HG03565 (cell line): ENCODE results near the gene TECPR2.
"Not testable (repeated sequence)": the region's sequence is repeated elsewhere in the genome, so short reads cannot be mapped to it uniquely, and the experiment has no call there.

ENCODE experiments used
- ATAC-seq: cut with Tn5 transposase; IDR thresholded peaks from one replicate; pipeline ENCODE4 v1.9.1; 2021; ENCODE audit warnings: mild to moderate bottlenecking, moderate library complexity; ENCODE audit not compliant: unreplicated experiment

The TECPR2 gene

GRCh38 chr14:102333795-102334705 is 28.7 kb upstream of the TECPR2 start:
- no peak for ATAC-seq

GRCh38 chr14:102335163-102335562 is 27.6 kb upstream of the TECPR2 start:
- ATAC-seq = no peak

- ATAC-seq = no peak
Measured at GRCh38 chr14:102338724-102339123, 24.0 kb upstream of the TECPR2 start.

GRCh38 chr14:102341566-102341965 is 21.2 kb upstream of the TECPR2 start:
- no peak for ATAC-seq

GRCh38 chr14:102342238-102342637 is 20.5 kb upstream of the TECPR2 start:
- no peak for ATAC-seq

- no peak for ATAC-seq
Measured at GRCh38 chr14:102344084-102344483, 18.7 kb upstream of the TECPR2 start.

GRCh38 chr14:102344485-102344884 is 18.3 kb upstream of the TECPR2 start:
- ATAC-seq = no peak

GRCh38 chr14:102345232-102345631 is 17.5 kb upstream of the TECPR2 start:
- no peak for ATAC-seq

GRCh38 chr14:102346645-102347044 is 16.1 kb upstream of the TECPR2 start:
- no peak for ATAC-seq

- ATAC-seq = no peak
Measured at GRCh38 chr14:102348376-102348775, 14.4 kb upstream of the TECPR2 start.

GRCh38 chr14:102351023-102351422 is 11.7 kb upstream of the TECPR2 start:
- no peak for ATAC-seq

- not testable (repeated sequence) for ATAC-seq
Measured at GRCh38 chr14:102351593-102351992, 11.1 kb upstream of the TECPR2 start.

GRCh38 chr14:102352213-102352612 is 10.5 kb upstream of the TECPR2 start:
- ATAC-seq = no peak

- ATAC-seq = no peak
Measured at GRCh38 chr14:102353126-102353619, 9.6 kb upstream of the TECPR2 start.

- no peak for ATAC-seq
Measured at GRCh38 chr14:102356280-102356679, 6.5 kb upstream of the TECPR2 start.

GRCh38 chr14:102359341-102359740 is 3.4 kb upstream of the TECPR2 start:
- no peak for ATAC-seq

GRCh38 chr14:102360388-102360787 is 2.4 kb upstream of the TECPR2 start:
- ATAC-seq = no peak

- peak; percentile 47 for ATAC-seq
Measured at GRCh38 chr14:102362084-102362483, 657 bp upstream of the TECPR2 start.

- peak; percentile 12 for ATAC-seq
Measured at GRCh38 chr14:102363182-102363943, 622 bp downstream of the TECPR2 start.

GRCh38 chr14:102370305-102370809 is 7.6 kb downstream of the TECPR2 start:
- no peak for ATAC-seq

- ATAC-seq = no peak
Measured at GRCh38 chr14:102371361-102371760, 8.6 kb downstream of the TECPR2 start.

- no peak for ATAC-seq
Measured at GRCh38 chr14:102373110-102373509, 10.4 kb downstream of the TECPR2 start.
